Posterior cingulate gyrus (tissue), 11 donors: ENCODE data around the gene MID1.

Source experiments
- DNase-seq, 10 donors: peaks; one replicate each; pipeline versions ENCODE4 v3.0.0 to v3.0.0-alpha.2; 2020 to 2021; ENCODE audit warnings: mixed read lengths in 3 of 10
- intact Hi-C: fragments of 100-400 bp; cut with DNase I; formaldehyde crosslinking; loops from one replicate; pipeline ENCODE4 v1.15.1; 2023

Gene MID1

GRCh38 chrX:10397349-10397748 is 223.0 kb downstream of the MID1 start:
- DNase-seq = no peak
- intact Hi-C loops = no loop called here

- intact Hi-C loops = no loop called here
These were observed 224.7 kb downstream of the MID1 start for GRCh38 chrX:10395643-10396042.

More at GRCh38 chrX:10395643-10396042, 224.7 kb downstream of the MID1 start:
- no peak for DNase-seq
